A549 (cell line): ENCODE measurements around the gene KCNAB2. TPM values are rescaled to one million over a fixed set of nuclear protein-coding genes. Genes with fewer than 3 reads are reported as not detected.

ENCODE experiments used
- ATAC-seq, 2 experiments: fragments of 200-7000 bp in 1 of 2; fragments of >200 bp in 1 of 2; cut with Nextera tagmentation in 1 of 2; cut with Tn5 transposase in 1 of 2; 3 replicates each; pipeline versions ENCODE4 v1.8.0 to v1.9.1; 2018 to 2020; ENCODE audit warnings: mild to moderate bottlenecking in 1 of 2, moderate library complexity in 1 of 2
- CTCF ChIA-PET: fragments of 300-600 bp; sonication (Branson Sonifier 250); formaldehyde crosslinking; extraction: SDS; loops from one replicate; lab custom pipeline; 2021; ENCODE audit warnings: antibody characterized with exemption, inconsistent platforms; lab: Yijun Ruan, JAX
- POLR2A ChIA-PET: fragments of 350-600 bp; formaldehyde crosslinking; extraction: SDS; loops from one replicate; lab custom pipeline; 2021; ENCODE audit warnings: antibody characterized with exemption, inconsistent platforms; lab: Yijun Ruan, JAX
- DNase-seq, 2 experiments: peaks; one replicate each; pipeline versions ENCODE4 v3.0.0 to v3.0.0-alpha.2; 2011 to 2016; ENCODE audit warnings: low read depth in 1 of 2, low spot score in 1 of 2
- FAIRE-seq: peaks from 2 replicates; lab custom pipeline; 2011; peaks lifted over from hg19 to GRCh38; lab: Jason Lieb, UNC
- H3K27ac ChIP-seq, 2 experiments: fragments of >200 bp; sonication (Bioruptor Twin); formaldehyde crosslinking; 3 replicates each; pipeline ENCODE4 v1.5.1; 2016 to 2017
- H3K4me1 ChIP-seq: fragments of >200 bp; sonication (Bioruptor Twin); formaldehyde crosslinking; 3 replicates; pipeline ENCODE4 v1.6.1; 2016
- H3K4me2 ChIP-seq: fragments of >200 bp; sonication (Bioruptor Twin); formaldehyde crosslinking; 3 replicates; pipeline ENCODE4 v1.6.1; 2016
- H3K4me3 ChIP-seq: fragments of >200 bp; sonication (Bioruptor Twin); formaldehyde crosslinking; 3 replicates; pipeline ENCODE4 v1.5.1; 2016
- H3K9me3 ChIP-seq: fragments of >200 bp; sonication (Bioruptor Twin); formaldehyde crosslinking; 3 replicates; pipeline ENCODE4 v1.6.1; 2016
- ATOH8 ChIP-seq: fragments of 250-450 bp; sonication (Bioruptor Pico); IDR thresholded peaks from 2 replicates; pipeline ENCODE4 v1.5.0; 2020; ENCODE audit warnings: low read depth, mild to moderate bottlenecking, moderate library complexity
- CHD4 ChIP-seq: fragments of 200-600 bp; sonication (generic); IDR thresholded peaks from 2 replicates; pipeline ENCODE4 v1.6.1; 2016; ENCODE audit warnings: antibody characterized with exemption, mild to moderate bottlenecking, borderline replicate concordance
- EP300 ChIP-seq, 2 experiments: fragments of >200 bp; sonication (Bioruptor Twin); formaldehyde crosslinking; IDR thresholded peaks; 2 replicates in 1 of 2; 3 replicates in 1 of 2; pipeline ENCODE4 v1.6.1; 2016 to 2017
- ESRRA ChIP-seq: fragments of 150-350 bp; IDR thresholded peaks from 2 replicates; pipeline ENCODE4 v1.6.1; 2014; ENCODE audit warnings: mild to moderate bottlenecking, low read length, borderline replicate concordance
- FOSB ChIP-seq: fragments of 250-450 bp; sonication (Bioruptor Pico); IDR thresholded peaks from 2 replicates; pipeline ENCODE4 v1.5.0; 2020; ENCODE audit warnings: mild to moderate bottlenecking, moderate library complexity
- HDAC2 ChIP-seq: fragments of 200-600 bp; sonication (generic); IDR thresholded peaks from 2 replicates; pipeline ENCODE4 v1.6.1; 2016
- HOXA7 ChIP-seq: fragments of 250-450 bp; sonication (Bioruptor Pico); IDR thresholded peaks from 2 replicates; pipeline ENCODE4 v1.5.0; 2020; ENCODE audit warnings: mild to moderate bottlenecking, moderate library complexity
- HOXB13 ChIP-seq: fragments of 250-450 bp; sonication (Bioruptor Pico); IDR thresholded peaks from 2 replicates; pipeline ENCODE4 v1.5.0; 2020; ENCODE audit warnings: low read depth, mild to moderate bottlenecking, moderate library complexity
- HOXB5 ChIP-seq: fragments of 250-450 bp; sonication (Bioruptor Pico); IDR thresholded peaks from 2 replicates; pipeline ENCODE4 v1.5.0; 2020; ENCODE audit warnings: mild to moderate bottlenecking, moderate library complexity
- JUNB ChIP-seq: fragments of >200 bp; sonication (Bioruptor Twin); formaldehyde crosslinking; IDR thresholded peaks from 2 replicates; pipeline ENCODE4 v1.6.1; 2016
- NPAS2 ChIP-seq: fragments of 250-450 bp; sonication (Bioruptor Pico); IDR thresholded peaks from 2 replicates; pipeline ENCODE4 v1.8.0; 2022; ENCODE audit warnings: mild to moderate bottlenecking, moderate library complexity, borderline replicate concordance
- PBX3 ChIP-seq: IDR thresholded peaks from 2 replicates; pipeline ENCODE4 v1.6.1; 2012
- POLR2A ChIP-seq: IDR thresholded peaks from 2 replicates; pipeline ENCODE4 v1.6.1; 2012; ENCODE audit warnings: mild to moderate bottlenecking, low read length
- RFX5 ChIP-seq: fragments of 450-650 bp; IDR thresholded peaks from 2 replicates; pipeline ENCODE4 v1.7.1; 2014; ENCODE audit warnings: antibody characterized with exemption, mild to moderate bottlenecking, moderate library complexity
- SMC3 ChIP-seq: fragments of >200 bp; sonication (Bioruptor Twin); formaldehyde crosslinking; IDR thresholded peaks from 3 replicates; pipeline ENCODE4 v1.6.1; 2018; ENCODE audit warnings: inconsistent platforms
- TP53 ChIP-seq: fragments of 250-450 bp; sonication (Bioruptor Pico); IDR thresholded peaks from 2 replicates; pipeline ENCODE4 v1.5.0; 2021; ENCODE audit warnings: mild to moderate bottlenecking, moderate library complexity
- ZC3H11A ChIP-seq: fragments of 450-650 bp; IDR thresholded peaks from 2 replicates; pipeline ENCODE4 v1.6.1; 2014; ENCODE audit warnings: antibody characterized with exemption, mild to moderate bottlenecking
- ZFP36 ChIP-seq: fragments of 450-650 bp; IDR thresholded peaks from 2 replicates; pipeline ENCODE4 v1.6.1; 2014; ENCODE audit warnings: borderline replicate concordance; ENCODE audit not compliant: partially characterized antibody
- ZSCAN20 ChIP-seq: fragments of 250-450 bp; sonication (Bioruptor Pico); IDR thresholded peaks from 2 replicates; pipeline ENCODE4 v1.8.0; 2022; ENCODE audit warnings: mild to moderate bottlenecking, moderate library complexity
- WGBS: methylation state at CpG from one replicate; pipeline ENCODE4 v1.1.6; 2017; ENCODE audit errors: missing lambda C conversion rate; 5-methylcytosine and 5-hydroxymethylcytosine counted together
- polyA plus RNA-seq, 4 experiments: library from polyadenylated mRNA; depleted of rRNA in 3 of 4; stranded (reverse); fragments of >200 nt; fragmentation: RNase III in 1 of 4; extraction: RNeasy Plus Mini Kit Qiagen cat#74134 plus additional on column Dnase treatment in 1 of 4; gene quantifications; 2 replicates in 3 of 4; 3 replicates in 1 of 4; pipeline ENCODE4 v1.2.3, GENCODE V29; 2011 to 2017
- TF ChIP-seq, protein P1 (sequence below): fragments of >200 bp; sonication (Bioruptor Twin); formaldehyde crosslinking; IDR thresholded peaks from 3 replicates; pipeline ENCODE4 v1.5.1; 2016
- TF ChIP-seq, protein P2 (sequence below): IDR thresholded peaks from 2 replicates; pipeline ENCODE4 v1.6.1; 2012; ENCODE audit warnings: low read depth, borderline replicate concordance
- TF ChIP-seq, protein P3 (sequence below): fragments of 450-650 bp; IDR thresholded peaks from 2 replicates; pipeline ENCODE4 v1.6.1; 2014; ENCODE audit warnings: antibody characterized with exemption
- TF ChIP-seq, protein P4 (sequence below): IDR thresholded peaks from 2 replicates; pipeline ENCODE4 v1.6.1; 2012

Gene KCNAB2
- polyA plus RNA-seq, 2 of the 4 experiments (the other 2 are of a cell fraction): 7.3 to 9.9 TPM

- TF ChIP-seq TP53 (CRISPR knock-in tag): no peak
Observed at GRCh38 chr1:6130036-6130435, 84.3 kb downstream of the KCNAB2 start (continued).

DNA sequence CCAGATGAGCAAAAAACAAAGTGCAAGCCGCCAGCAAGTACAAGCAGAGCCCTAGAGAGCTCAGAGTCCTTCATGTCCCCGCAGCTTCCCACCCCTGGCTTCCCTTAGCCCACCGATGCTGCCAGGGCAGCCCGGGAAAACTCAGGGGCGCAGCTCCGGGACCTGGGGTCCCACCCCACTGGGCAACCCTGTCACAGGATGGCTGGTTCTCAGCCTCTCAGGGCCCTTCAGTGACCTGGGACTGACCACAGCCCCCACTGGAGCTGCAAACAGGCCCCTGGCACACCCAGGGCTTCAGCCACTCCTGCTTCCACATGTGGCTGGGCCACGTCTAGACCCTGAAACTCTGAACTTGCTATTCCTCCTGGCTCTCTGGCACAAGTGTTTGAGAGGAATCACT is 84.9 kb downstream of the KCNAB2 start:
- Histone ChIP-seq H3K4me2 (no peak overlapping the region), H3K9me3 (peaks cover 6% of the 10 kb centered on the region; the same call in 1 of the 3 replicates), H3K27ac (no peak overlapping the region), H3K4me1 (peaks cover 3% of the 10 kb centered on the region; the same call in 2 of the 3 replicates), H3K4me3 (no peak overlapping the region)
- ChIA-PET POLR2A (no interaction called here), CTCF (interaction anchor here (1.4 kb wide), 1 partner anchor 77 kb away, joined by 3 read pairs; no protein-coding TSS in a partner anchor)
- DNase-seq (no peak), FAIRE-seq (no peak), ATAC-seq (no peak)
- TF ChIP-seq SMC3: no peak
- no peak for TF ChIP-seq NPAS2
- TF ChIP-seq JUNB: no peak
- TF ChIP-seq, protein P1, sequence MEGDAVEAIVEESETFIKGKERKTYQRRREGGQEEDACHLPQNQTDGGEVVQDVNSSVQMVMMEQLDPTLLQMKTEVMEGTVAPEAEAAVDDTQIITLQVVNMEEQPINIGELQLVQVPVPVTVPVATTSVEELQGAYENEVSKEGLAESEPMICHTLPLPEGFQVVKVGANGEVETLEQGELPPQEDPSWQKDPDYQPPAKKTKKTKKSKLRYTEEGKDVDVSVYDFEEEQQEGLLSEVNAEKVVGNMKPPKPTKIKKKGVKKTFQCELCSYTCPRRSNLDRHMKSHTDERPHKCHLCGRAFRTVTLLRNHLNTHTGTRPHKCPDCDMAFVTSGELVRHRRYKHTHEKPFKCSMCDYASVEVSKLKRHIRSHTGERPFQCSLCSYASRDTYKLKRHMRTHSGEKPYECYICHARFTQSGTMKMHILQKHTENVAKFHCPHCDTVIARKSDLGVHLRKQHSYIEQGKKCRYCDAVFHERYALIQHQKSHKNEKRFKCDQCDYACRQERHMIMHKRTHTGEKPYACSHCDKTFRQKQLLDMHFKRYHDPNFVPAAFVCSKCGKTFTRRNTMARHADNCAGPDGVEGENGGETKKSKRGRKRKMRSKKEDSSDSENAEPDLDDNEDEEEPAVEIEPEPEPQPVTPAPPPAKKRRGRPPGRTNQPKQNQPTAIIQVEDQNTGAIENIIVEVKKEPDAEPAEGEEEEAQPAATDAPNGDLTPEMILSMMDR: no peak
- WGBS: 43% methylated on average over 1 of the region's 7 CpGs

DNA sequence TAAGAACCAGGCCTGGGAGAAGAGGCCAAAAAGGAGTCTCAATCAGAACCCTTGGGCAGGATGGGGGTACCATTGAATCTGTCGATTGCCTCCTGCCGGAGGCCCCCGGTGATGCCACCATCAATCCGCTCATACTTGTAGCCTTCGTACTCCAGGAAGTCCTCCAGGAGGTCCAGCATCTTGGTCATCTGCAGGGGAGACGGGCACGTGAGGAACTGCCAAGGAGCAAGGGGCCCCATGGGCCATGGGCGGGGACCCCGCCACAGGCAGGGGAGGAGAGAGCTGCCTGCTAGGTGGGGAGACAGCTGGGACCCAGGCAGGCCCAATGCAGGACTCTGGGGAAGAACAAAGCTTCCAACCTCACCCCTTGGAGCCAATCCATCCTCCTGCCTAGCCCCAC is 85.9 kb downstream of the KCNAB2 start:
- WGBS: 80% methylated on average over 1 of the region's 9 CpGs
- POLR2A ChIA-PET: no interaction called here
- ATAC-seq: no peak
- peaks cover 6% of the 10 kb centered on the region; the same call in 1 of the 3 replicates for H3K9me3 ChIP-seq
- CTCF ChIA-PET: interaction anchor here (0.9 to 1.4 kb wide), 2 partner anchors 78 to 115 kb away, joined by 3 read pairs; no protein-coding TSS in a partner anchor
- no peak for FAIRE-seq
- H3K4me3 ChIP-seq: no peak overlapping the region
- H3K4me2 ChIP-seq: no peak overlapping the region
- DNase-seq: no peak
- H3K4me1 ChIP-seq: peaks cover 3% of the 10 kb centered on the region; the same call in 2 of the 3 replicates
- no peak overlapping the region for H3K27ac ChIP-seq
- TF ChIP-seq HDAC2: no peak
- no peak for TF ChIP-seq ZC3H11A
- TF ChIP-seq ZSCAN20 (CRISPR knock-in tag): no peak
- no peak for TF ChIP-seq POLR2A
- TF ChIP-seq, protein P2, sequence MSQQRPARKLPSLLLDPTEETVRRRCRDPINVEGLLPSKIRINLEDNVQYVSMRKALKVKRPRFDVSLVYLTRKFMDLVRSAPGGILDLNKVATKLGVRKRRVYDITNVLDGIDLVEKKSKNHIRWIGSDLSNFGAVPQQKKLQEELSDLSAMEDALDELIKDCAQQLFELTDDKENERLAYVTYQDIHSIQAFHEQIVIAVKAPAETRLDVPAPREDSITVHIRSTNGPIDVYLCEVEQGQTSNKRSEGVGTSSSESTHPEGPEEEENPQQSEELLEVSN: no peak
- TF ChIP-seq HOXA7 (CRISPR knock-in tag): no peak
- no peak for TF ChIP-seq CHD4
- TF ChIP-seq ATOH8: no peak
- no peak for TF ChIP-seq ZFP36
- TF ChIP-seq HOXB13 (CRISPR knock-in tag): no peak
- no peak for TF ChIP-seq ESRRA
- no peak for TF ChIP-seq RFX5

- no peaks in the 10 kb centered on the region for H3K4me1 ChIP-seq
- no peak overlapping the region for H3K4me3 ChIP-seq
- ChIA-PET CTCF (no interaction called here), POLR2A (no interaction called here)
- peaks cover 6% of the 10 kb centered on the region; the same call in 1 of the 3 replicates for H3K9me3 ChIP-seq
- H3K27ac ChIP-seq: no peak overlapping the region
- WGBS: 42% methylated on average over 5 of the region's 15 CpGs
- DNase-seq (no peak), ATAC-seq (no peak), FAIRE-seq (no peak)
- no peak overlapping the region for H3K4me2 ChIP-seq
- TF ChIP-seq FOSB (CRISPR knock-in tag): no peak
- TF ChIP-seq, protein P1: no peak
- no peak for TF ChIP-seq NPAS2
- TF ChIP-seq, protein P3, sequence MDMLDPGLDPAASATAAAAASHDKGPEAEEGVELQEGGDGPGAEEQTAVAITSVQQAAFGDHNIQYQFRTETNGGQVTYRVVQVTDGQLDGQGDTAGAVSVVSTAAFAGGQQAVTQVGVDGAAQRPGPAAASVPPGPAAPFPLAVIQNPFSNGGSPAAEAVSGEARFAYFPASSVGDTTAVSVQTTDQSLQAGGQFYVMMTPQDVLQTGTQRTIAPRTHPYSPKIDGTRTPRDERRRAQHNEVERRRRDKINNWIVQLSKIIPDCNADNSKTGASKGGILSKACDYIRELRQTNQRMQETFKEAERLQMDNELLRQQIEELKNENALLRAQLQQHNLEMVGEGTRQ: no peak
- TF ChIP-seq HOXB5 (CRISPR knock-in tag): no peak
- TF ChIP-seq, protein P4, sequence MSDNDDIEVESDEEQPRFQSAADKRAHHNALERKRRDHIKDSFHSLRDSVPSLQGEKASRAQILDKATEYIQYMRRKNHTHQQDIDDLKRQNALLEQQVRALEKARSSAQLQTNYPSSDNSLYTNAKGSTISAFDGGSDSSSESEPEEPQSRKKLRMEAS: no peak
- TF ChIP-seq EP300 (IDR thresholded peaks at IDR 0.05): no peak
- TF ChIP-seq ESRRA: no peak
- TF ChIP-seq, protein P2: no peak
- TF ChIP-seq PBX3: no peak
Observed at GRCh38 chr1:6133146-6133895, 87.6 kb downstream of the KCNAB2 start.
